NCI-H1417 treated with DMSO at 0.1 percent for 48 hours (cell line): ENCODE data around the gene INPP5D.

Source experiments
- DNase-seq: peaks from one replicate; lab custom pipeline; 2025; lab: John Stamatoyannopoulos, UW

Gene INPP5D

DNA sequence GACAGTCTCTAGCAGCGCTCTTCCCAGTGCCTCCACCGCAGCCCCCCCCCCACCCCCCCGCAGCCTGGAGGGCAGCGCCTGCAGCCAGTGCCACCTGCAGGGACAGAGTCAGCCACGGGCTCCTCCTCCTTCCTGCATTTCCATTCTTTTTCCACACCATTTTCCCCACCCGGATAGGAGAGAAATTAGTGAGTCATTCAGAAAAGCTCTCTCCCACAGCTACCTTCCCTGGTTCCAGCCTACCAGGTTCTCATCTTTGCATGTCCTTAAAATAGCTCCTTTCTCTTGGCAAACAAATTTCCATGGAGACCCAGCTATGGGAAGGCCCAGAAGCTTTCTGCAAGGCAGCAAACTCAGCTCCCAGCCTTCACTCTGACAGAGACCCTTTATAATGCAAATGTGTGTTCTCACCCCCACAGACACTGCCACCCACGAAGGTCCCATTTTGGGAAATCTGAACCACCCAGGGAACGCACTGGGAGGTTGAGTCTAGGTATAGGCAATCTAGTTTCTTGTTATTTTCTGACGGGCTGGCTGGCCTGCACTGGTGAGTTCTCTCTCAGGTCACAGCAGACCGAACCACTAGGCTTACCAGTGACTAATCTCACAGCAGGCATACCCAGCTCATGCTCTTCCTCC lies 149.5 kb downstream of the INPP5D start:
- DNase-seq: no peak

DNA sequence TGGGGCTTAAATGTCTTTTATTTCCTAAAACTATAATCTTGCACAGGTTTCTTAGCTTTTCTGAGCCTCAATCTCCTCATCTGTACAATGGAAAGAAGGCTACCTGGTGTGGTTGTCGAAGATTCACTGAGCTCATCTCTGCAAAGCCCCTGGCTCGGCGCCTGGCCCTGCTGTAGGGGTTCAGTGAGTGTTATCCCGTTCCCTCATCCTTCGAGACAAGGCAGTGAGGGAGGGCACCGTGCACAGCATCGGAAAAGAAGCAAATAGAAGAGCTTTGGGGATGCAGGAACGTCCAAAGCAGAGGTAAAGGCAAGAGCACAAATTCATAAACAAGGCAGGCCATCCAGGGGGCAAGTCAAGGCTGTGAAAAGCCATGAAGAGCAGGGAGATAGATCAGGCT lies 150.1 kb downstream of the INPP5D start:
- DNase-seq: no peak

DNA sequence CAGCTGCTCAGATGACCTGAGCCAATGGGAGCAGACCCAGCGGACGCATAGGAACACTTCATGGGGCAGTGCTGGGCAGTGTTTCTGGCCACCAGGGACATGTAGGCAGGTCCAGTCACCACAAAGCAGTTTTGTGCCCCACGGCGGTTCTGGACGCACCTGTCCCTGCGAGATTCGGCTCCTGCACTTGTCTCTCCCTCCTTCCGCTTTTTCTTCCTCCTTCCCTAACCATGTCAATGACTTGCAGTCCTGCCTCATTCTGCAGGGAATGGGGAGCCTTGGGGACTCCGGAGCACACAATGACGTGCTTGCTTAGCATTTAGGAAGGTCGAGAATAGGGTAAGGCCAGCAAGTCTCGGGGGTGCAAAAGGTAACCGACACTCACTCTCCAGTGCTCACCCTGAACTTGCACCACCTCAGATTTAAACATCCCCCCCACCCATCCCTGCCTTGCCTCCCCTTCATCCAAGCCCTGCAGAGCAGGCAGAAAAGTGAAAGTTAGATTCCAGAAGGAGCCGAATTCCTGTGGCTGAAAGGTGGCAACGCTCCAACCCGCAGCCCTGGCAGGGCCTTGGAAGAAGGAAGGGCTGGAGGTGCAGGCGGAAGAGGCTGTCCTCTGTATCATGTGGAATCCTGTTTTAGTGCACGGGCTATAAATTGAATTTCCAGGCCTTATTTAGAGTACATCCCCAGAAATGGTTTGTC lies 150.9 kb downstream of the INPP5D start:
- DNase-seq: no peak

DNA sequence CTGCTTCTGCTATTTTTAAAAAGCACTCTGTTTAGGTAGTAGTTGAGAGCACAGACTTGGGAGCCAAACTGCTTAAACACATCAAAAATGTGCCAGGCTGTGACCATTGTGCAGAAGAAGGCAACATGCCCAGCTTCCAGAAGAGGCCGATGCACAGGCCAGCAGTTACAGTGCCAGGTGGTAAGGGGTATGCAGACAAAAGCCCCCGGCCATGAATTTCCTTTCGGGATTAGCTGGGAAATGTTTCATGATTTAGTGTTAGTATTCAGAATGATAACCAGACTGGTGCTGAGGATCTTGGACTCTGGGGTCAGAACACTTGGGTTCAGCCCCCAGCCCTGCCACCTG lies 151.4 kb downstream of the INPP5D start:
- DNase-seq: no peak

DNA sequence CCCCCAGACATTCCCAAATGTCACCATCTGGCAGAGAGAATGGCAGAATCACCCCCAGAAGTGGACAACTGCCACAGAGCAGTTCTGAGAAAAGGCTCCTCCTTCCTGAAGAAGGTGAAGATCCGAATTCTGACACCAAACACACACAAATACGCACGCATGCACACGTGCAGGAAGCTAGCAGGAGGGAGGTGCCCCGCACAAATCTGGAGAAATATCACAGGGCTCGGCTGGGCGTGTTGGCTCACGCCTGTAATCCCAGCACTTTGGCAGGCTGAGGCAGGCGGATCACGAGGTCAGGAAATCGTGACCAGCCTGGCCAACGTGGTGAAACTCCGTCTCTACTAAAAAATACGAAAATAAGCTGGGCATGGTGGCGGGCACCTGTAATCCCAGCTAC lies 152.9 kb downstream of the INPP5D start:
- no peak for DNase-seq

DNA sequence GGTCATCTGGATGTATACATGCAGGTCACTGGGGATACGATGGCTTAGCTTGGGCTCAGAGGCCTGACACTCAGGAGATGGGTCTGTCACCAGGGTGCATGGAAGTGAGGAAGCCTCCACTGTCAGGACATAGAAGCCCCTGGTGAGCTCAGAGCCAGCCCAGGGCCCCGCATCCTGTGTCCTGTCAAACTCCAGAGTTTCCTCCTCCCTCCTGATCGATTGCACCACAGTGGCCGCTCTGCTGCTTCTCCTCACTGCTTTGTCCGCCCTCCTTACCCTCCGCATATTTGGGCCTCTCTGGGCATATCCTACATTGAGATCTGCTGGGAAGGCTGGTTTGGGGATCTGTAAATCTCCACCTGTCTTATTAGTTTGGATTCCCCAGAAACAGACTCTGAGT lies 153.8 kb downstream of the INPP5D start:
- DNase-seq: no peak

DNA sequence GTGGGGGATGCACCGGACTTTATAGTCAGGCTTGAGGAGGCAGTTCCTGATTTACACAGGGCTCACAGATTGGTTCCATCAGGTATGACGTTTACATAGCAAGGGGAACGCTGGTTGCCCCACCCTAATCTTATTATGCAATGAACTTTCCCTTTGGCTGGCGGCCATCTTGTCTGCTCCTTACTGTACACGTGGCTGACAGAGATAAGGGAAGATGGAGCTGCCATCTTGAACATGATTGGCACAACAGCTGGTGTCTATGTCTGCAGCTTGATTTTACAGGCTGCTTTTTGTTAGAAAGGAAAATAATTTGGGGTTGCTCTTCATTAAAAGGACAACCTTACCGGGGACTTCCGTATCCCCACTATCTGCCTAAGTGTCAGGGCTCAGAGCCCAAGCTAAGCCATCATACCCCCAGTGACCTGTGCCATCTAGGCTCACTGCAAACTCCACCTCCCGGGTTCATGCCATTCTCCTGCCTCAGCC lies 157.8 kb downstream of the INPP5D start:
- DNase-seq: no peak

DNA sequence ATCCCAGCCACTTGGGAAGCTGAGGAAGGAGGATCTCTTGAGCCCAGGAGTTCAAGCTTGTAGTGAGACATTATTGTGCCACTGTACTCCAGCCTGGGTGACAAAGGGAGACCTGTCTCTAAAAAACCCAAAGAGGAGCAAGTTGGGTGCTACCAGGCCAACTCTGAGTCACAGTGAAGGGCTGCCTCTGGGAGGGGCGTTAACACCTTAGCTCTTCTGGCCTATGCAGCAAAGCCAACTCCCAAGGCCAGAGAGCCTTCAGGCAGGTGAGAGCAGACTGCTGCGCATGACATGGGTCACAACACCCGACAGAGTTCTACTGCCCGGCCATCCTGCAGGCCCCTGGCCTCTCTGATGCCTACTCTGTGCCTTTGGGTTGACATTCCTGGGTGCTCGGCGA lies 158.7 kb downstream of the INPP5D start:
- no peak for DNase-seq

DNA sequence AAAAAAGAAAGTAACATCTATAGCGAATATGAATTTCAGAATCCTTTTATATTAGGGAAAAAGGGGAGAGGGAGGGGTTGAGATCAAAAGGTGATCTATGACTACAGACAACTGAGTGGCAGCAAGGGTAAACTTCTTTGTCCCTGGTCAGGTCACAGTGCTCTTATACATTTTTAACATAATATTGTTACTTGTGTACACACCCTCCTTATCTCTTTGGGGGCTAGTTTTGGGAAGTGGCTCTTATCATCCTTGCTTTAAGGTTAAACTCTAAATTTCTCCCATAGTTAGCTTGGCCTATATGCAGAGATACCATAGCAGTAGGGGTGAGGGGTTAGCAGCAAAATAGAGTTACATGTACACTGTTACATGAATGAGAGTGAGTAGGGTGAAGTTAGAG lies 159.7 kb downstream of the INPP5D start:
- DNase-seq: no peak

DNA sequence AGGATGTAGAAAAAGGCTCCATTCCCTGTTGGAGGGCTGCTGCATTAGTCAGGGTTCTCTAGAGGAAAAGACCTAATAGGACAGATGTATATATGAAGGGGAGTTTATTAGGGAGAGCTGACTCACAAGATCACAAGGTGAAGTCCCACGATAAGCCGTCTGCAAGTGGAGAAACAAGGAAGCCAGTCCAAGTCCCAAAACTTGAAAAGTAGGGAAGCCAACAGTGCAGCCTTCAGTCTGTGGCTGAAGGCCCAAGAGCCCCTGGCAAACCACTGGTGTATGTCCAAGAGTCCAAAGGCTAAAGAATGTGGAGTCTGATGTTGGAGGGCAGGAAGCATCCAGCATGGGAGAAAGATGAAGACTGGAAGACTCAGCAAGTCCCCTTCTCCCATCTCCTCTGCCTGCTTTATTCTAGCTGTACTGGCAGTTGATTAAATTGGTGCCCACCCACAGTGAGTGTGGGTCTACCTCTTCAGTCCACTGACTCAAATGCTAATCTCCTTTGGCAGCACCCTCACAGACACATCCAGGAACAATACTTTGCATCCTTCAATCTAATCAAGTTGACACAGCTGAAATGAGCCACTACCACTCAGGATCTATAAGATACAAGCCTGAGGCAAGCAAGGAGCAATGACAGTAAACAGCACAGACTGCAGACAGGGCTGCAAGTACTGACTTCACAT lies 161.4 kb downstream of the INPP5D start:
- DNase-seq: no peak

DNA sequence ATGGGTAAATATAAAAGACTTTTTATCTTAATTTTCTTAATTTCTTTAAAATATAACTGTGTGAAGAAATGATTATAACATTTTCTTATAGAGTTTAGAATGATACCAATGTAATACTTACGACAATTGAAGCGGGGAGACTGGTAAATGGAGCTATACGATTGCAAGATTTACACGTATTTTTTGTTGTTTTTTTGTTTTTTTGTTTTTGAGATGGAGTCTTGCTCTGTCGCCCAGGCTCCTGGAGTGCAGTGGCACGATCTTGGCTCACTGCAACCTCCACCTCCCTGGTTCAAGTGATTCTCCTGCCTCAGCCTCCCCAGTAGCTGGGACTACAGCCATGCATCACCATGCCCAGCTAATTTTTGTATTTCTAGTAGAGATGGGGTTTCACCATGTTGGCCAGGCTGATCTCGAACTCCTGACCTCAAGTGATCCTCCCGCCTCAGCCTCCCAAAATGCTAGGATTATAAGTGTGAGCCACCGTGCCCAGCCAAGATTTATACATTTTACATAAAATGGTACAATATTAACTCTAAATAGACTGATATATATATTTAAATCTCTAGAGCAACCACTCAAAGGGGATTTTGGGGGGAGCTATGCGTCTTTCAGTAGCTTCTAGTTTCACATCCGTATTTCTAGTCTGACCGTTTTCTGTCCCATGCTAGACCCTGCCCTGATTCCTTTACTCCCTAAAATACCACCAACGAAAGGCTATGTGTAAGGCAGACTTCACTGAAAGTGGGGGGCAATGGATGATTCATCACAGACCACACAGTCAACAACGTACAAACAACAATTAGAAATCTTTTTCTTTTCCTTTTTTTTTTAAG lies 163.1 kb downstream of the INPP5D start:
- no peak for DNase-seq

DNA sequence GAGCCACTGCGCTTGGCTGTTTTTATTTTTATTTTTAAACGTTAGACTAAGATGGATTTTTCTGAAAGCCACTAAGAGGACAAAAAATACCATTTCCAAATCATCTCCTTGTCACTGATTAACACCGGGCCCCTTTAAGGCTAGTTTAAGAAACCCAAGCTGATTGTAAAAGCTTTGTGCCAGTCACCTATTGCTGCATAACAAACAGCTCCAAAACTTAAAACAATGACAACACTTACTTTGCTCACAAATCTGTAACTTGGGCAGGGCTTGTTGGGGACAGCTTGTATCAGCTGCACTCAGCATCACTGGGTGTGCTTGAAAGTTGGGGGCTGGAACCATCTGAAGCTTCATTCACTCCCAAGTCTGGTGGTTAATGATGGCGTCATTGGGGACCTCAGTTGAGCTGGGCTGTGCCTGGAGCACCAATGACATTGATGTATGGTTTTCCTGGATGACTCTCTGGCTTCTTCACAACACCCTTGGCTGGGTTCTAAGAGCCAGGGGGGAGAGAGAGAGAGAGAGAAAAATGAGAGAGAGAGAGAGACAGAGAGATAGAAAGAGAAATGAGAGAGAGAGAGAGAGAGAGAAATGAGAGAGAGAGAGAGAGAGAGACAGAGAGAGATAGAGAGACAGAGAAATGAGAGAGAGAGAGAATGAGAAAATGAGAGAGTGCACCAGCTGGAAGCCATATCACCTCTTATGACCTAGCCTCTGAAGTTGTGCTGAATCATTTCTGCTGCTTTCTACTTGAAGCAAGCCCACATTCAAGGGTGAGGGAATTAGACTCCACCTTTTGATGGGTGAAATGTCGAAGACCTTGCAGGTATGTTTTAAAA lies 165.3 kb downstream of the INPP5D start:
- DNase-seq: no peak

DNA sequence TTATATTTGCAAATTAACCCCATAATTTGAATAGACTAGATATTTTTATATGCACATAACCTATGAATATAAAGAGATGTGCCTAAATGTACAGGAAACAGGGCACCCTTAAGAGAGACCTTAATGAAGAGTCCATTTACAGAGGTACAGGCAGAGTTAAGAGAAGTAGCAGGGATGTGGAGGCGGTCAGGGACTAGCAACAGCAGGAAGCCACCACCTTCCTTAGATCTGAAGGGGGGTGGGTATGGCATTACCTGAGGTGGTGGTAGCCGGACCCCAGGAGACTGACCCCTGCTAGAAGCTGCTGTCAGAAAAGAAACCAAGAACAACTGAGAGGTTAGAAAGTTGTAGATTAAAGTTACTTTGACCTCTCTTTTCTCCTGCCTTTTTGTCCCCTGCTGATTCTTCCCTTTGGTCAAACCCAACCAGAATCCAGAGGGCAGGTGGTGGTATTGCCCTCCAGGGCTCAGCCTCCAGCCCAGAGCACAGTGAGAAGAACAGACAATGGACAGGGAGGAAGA lies 166.4 kb downstream of the INPP5D start:
- DNase-seq: no peak

DNA sequence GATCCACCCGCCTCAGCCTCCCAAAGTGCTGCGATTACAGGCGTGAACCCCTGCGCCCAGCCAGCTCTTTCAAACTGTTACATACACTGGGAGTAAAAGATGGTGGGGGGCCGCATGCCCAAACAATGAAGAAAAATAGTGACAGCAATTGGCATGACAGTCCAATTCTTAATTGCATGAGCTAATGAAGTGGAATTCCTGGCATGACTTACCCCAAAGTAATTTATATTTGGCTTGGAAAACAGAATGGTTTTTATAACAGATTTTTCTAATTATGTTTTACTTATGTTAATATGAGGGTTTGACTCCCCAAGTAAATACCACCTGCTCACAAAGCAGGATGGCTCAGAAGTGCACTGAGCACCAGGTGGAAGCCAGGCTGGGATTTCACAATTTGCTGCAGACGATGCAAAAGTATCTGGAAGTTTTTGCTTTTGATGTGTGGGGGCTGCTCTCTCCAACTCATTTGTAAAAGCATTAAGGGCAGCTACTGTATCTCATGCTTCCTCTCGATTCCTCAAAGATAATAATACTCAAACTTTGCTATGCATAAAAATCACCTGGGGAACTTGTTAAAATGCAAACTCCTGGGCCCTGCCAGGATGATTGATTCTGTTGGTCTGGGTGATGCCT lies 167.3 kb downstream of the INPP5D start:
- DNase-seq: no peak

DNA sequence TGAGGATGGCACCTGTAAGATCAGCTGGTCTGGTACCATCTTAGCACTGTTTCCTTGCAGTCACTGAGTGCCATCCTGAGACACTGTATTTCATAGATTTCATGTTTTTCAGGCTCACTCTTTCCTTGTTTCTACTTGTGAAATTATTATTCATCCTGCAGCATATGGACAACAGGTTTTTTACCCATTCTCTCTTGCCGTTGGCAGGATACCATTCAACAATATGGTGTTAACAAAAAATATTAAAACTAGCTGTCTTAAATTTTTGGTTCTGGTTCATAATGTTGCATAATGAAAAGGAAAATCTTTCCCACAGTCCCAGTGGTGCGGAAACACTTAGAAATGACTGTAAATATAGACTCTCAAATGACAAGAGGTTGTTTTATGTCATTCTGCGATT lies 168.2 kb downstream of the INPP5D start:
- no peak for DNase-seq

DNA sequence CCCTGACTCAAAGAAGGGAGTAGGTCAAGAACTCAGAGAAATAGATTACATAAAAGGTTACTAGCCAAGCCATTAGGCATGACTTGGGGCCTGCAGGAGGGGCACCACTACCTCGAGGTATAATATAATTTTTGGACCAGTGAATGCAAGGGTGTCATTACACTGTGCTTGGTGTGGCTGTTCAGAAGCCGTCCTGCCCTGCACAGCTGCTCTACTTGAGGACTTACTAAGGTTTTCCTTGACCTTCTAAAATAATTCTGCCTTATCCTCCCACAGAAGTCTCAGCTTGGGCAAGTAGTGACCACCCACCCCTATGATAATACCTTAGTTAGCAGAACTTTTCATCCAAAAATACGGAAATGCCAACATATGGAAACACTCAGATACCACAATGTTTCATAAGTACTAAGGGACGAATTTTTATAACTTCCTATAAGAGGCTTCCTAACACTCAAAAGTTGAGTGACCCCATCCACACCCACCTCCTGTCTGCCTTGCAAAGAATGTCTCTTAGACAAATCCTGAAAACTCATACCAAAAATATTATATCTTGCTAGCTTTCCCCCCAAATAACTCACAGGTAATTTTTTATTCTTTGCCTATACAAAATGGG lies 173.6 kb downstream of the INPP5D start:
- DNase-seq: no peak

DNA sequence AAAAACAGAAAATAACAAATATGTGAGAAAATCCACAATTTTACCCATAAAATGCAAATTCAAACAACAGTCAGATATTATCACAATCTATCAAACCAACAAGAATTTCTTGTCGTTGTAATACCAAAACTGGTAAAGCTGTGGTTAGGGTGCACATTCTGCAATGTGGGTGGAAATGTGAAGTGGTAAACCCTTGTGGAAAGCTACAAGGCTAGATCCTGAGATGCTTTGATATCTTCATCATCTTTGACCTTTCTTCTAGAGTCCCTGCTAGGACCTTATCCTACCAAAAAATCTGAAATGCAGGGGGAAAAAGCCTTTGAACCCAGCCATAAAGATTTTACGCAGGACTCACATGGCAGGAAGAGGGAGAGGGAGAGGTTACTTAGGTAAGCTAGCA lies 174.1 kb downstream of the INPP5D start:
- no peak for DNase-seq

DNA sequence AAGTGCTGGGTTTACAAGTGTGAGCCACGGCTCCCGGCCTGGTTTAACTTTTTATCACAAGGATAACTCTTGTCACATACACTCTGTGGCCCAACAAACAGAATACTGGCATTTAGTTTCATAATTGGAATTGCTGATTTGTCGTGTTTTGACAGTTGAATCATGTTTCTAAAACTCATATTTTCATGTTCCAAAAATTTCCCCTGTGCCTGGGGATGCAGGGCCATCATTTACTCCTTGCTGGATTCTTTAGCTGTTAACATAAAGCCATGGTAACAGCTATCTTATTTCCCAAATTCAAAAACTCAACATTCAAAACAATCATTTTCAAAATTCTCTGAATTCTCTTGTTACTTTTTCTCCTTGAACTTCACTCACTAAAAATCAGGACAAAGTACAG lies 174.9 kb downstream of the INPP5D start:
- no peak for DNase-seq

DNA sequence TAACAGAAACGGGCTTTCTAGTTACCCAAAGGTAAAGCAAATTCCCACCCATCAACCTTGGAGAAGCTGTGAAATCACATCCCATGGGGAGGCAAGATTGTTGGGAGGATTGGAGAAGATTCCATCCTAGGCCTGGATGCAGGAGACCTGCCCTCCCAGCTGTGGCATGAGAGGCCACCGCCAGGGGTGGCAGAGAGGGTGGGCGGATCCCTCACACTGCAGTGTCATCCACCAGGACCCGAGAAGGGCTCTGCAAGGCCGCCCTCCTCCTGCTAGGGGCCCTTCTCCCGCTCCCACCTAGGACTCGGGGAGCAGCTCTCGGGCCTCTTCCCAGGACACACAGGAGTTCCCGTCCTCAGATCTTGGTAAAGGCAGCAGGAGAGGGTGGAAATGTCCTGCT lies 175.8 kb downstream of the INPP5D start:
- no peak for DNase-seq

DNA sequence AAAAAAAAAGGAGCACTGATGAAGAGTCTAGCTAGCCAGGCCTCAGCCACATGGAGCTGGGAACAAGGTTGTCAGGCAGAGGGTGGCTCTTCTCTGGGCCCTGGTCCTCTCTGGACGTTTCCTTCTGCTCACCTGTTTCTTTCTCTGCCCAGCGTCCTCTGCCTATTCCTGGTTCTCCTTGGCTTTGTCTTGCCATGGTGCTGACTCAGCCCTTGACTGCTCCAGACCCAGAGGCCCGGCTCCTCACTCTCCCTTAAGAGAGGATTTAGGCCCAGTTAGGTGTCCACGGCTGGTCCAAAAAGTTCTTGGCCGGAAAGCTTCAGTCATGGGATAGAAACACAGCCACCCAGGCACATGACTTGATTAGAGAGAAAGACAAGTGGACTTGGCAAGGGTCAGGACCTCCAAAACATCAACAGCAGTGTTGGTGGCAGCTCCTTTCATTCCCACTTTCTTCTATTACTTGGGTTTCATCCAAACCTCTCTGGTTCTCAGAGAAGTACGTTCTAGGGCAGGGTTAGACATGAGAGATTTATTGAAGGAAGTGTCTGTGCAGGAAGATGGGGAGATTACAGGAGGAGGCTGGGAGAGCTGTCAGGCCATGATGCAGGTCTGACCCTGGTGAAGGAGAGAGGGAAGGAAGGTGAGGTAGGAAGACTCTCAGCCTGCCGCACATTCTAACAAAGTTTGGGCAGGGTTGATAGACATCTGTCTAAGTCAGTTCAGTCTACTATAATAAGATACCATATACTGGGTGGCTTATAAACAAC lies 176.9 kb downstream of the INPP5D start:
- DNase-seq: no peak
